ENCODE measurements around the gene THSD8. TPM values are rescaled to one million over a fixed set of nuclear protein-coding genes. Genes with fewer than 3 reads are reported as not detected.
"Not testable (repeated sequence)": the region's sequence is repeated elsewhere in the genome, so short reads cannot be mapped to it uniquely, and the experiment has no call there.

THSD8 gene
- total and polyA plus RNA-seq, 2 of the 8 experiments (the other 6 are each of a cell fraction or from before 2014, with no cell fraction given), result 8.2 to 42.3 TPM

DNA sequence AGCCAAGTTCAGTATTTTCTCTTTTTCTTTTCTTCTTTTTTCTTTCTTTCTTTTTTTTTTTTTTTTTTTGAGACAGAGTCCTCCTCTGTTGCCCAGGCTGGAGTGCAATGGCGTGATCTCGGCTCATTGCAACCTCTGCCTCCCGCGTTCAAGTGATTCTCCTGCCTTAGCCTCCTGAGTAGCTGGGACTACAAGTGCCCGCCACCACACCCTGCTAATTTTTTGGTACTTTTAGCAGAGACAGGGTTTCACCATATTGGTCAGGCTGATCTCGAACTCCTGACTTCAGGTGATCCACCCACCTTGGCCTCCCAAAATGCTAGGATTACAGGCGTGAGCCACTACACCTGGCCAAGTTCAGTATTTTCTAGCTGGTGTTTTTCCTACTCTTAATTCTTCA, 4.3 kb upstream of the THSD8 start:
- 94% methylated on average over 3 of the region's 7 CpGs; no CpG with 5 or more reads in 1 of the 2 experiments for WGBS, 2 experiments (ENCODE audit: extremely low coverage in 1 of 2, insufficient coverage in 1 of 2, insufficient read length in 1 of 2, insufficient replicate concordance in 2 of 2, low coverage in 1 of 2, low lambda C conversion rate in 2 of 2, missing lambda C conversion rate in 1 of 2)
- H4K8ac ChIP-seq (ENCODE audit: extremely low read depth, insufficient read depth, low read length); H3K18ac ChIP-seq (ENCODE audit: extremely low read depth, low read length); H2BK20ac ChIP-seq (ENCODE audit: low read length); H2BK120ac ChIP-seq (replicated peaks; ENCODE audit: low read depth, low read length); H3K27ac ChIP-seq (ENCODE audit: low read depth, low read length); H3K23ac ChIP-seq (ENCODE audit: insufficient read length); H4K91ac ChIP-seq (replicated peaks; ENCODE audit: insufficient read length, low read length); H2AK5ac ChIP-seq (ENCODE audit: low read depth, low read length); H3K9ac ChIP-seq (replicated peaks in 1 of 4; ENCODE audit: extremely low read depth in 1 of 4, low read depth in 3 of 4, low read length in 3 of 4); FAIRE-seq; H3K79me1 ChIP-seq (ENCODE audit: low read depth, low read length); DNase-seq (ENCODE audit: low read depth in 1 of 2, low spot score in 2 of 2); H3K9me3 ChIP-seq (ENCODE audit: insufficient read depth in 2 of 2, low read depth in 1 of 2, low read length in 1 of 2); H2BK12ac ChIP-seq (ENCODE audit: low read depth, low read length); H4K5ac ChIP-seq (ENCODE audit: insufficient read length, low read depth, low read length); H3K4me3 ChIP-seq (ENCODE audit: extremely low read depth in 1 of 4, insufficient read depth in 2 of 4, low read depth in 3 of 4, low read length in 4 of 4); H4K20me1 ChIP-seq (replicated peaks in 1 of 2; ENCODE audit: control insufficient read depth in 1 of 2, insufficient read depth in 2 of 2, low read length in 2 of 2); H3K14ac ChIP-seq (ENCODE audit: insufficient read length); H3K27me3 ChIP-seq (replicated peaks in 1 of 4; ENCODE audit: control insufficient read depth in 3 of 4, extremely low read depth in 1 of 4, insufficient read depth in 3 of 4, low read length in 3 of 4); H2BK5ac ChIP-seq (ENCODE audit: low read depth, low read length); H3K56ac ChIP-seq (replicated peaks; ENCODE audit: insufficient read length, low read depth, low read length); H2AFZ ChIP-seq (ENCODE audit: low read length); H2BK15ac ChIP-seq (ENCODE audit: low read length); H3K4ac ChIP-seq (replicated peaks; ENCODE audit: insufficient read length, low read depth, low read length); H3K4me2 ChIP-seq (ENCODE audit: insufficient read depth in 1 of 2, low read depth in 2 of 2, low read length in 2 of 2): not testable (repeated sequence)
- ChIA-PET CTCF (ENCODE audit: partially characterized antibody) (interaction anchor here (0.7 to 17.9 kb wide), 6 partner anchors 18 to 243 kb away, joined by 3 to 288 read pairs (median 34); no protein-coding TSS in a partner anchor), POLR2A (ENCODE audit: partially characterized antibody) (interaction anchor here (0.6 to 15.2 kb wide), 9 partner anchors 16 to 1991 kb away, joined by 3 to 317 read pairs (median 3); partner anchors contain the start of gene HOOK2)
- Histone ChIP-seq H3K23me2 (ENCODE audit: low read depth, low read length) (peaks cover 22% of the 10 kb centered on the region), H3K36me3 (ENCODE audit: control insufficient read depth in 2 of 4, insufficient read depth in 4 of 4, low read length in 3 of 4) (peaks cover 8 to 19% (median 14%) of the 10 kb centered on the region in 4 experiments; a peak in 7 of 8 replicates), H3K79me2 (ENCODE audit: control insufficient read depth in 1 of 2, insufficient read depth in 2 of 2, low read length in 2 of 2) (peaks cover 0 to 12% of the 10 kb centered on the region in 2 experiments; a peak in 2 of 4 replicates), H3K4me1 (replicated peaks in 1 of 4; ENCODE audit: control insufficient read depth in 3 of 4, insufficient read depth in 4 of 4, low read length in 3 of 4) (peaks cover 5 to 25% (median 15%) of the 10 kb centered on the region in 4 experiments)

Measured in H1 (cell line).